GM21825 (cell line): ENCODE results near the gene CDCP1.

Experiments
- ATAC-seq: cut with Tn5 transposase; IDR thresholded peaks from one replicate; pipeline ENCODE4 v1.9.1; 2021; ENCODE audit warnings: mild to moderate bottlenecking, moderate library complexity; ENCODE audit not compliant: unreplicated experiment

Gene CDCP1

GRCh38 chr3:45140141-45140769, 5.9 kb downstream of the CDCP1 start:
- no peak for ATAC-seq

- ATAC-seq = no peak
Observed at GRCh38 chr3:45139372-45140140, 6.6 kb downstream of the CDCP1 start.

GRCh38 chr3:45137656-45138181, 8.5 kb downstream of the CDCP1 start:
- no peak for ATAC-seq

- ATAC-seq = no peak
Observed at GRCh38 chr3:45135959-45136358, 10.2 kb downstream of the CDCP1 start.

GRCh38 chr3:45134758-45135521, 11.2 kb downstream of the CDCP1 start:
- no peak for ATAC-seq

- no peak for ATAC-seq
Observed at GRCh38 chr3:45132568-45133211, 13.5 kb downstream of the CDCP1 start.

GRCh38 chr3:45131201-45131600, 15.0 kb downstream of the CDCP1 start:
- no peak for ATAC-seq

- ATAC-seq = no peak
Observed at GRCh38 chr3:45130476-45130875, 15.7 kb downstream of the CDCP1 start.

- no peak for ATAC-seq
Observed at GRCh38 chr3:45128950-45129349, 17.2 kb downstream of the CDCP1 start.

GRCh38 chr3:45127130-45127822, 18.9 kb downstream of the CDCP1 start:
- ATAC-seq = no peak

- no peak for ATAC-seq
Observed at GRCh38 chr3:45126730-45127129, 19.4 kb downstream of the CDCP1 start.

GRCh38 chr3:45125550-45126026, 20.6 kb downstream of the CDCP1 start:
- ATAC-seq = no peak

GRCh38 chr3:45124956-45125355, 21.2 kb downstream of the CDCP1 start:
- no peak for ATAC-seq

- no peak for ATAC-seq
Observed at GRCh38 chr3:45124352-45124751, 21.8 kb downstream of the CDCP1 start.

GRCh38 chr3:45123581-45124269, 22.5 kb downstream of the CDCP1 start:
- ATAC-seq = no peak

- ATAC-seq = peak; percentile 88
Observed at GRCh38 chr3:45123030-45123429, 23.1 kb downstream of the CDCP1 start.

GRCh38 chr3:45120359-45121158, 25.6 kb downstream of the CDCP1 start:
- ATAC-seq = no peak

- ATAC-seq = no peak
Observed at GRCh38 chr3:45119824-45120358, 26.3 kb downstream of the CDCP1 start.

- ATAC-seq = no peak
Observed at GRCh38 chr3:45119376-45119775, 26.8 kb downstream of the CDCP1 start.
